ENCODE data around the gene KCTD2.
A peak's percentile ranks its signal among the peaks of the same experiment; 100 is the strongest.
"Not testable (repeated sequence)": the region's sequence is repeated elsewhere in the genome, so short reads cannot be mapped to it uniquely, and the experiment has no call there.

The KCTD2 gene, protein sequence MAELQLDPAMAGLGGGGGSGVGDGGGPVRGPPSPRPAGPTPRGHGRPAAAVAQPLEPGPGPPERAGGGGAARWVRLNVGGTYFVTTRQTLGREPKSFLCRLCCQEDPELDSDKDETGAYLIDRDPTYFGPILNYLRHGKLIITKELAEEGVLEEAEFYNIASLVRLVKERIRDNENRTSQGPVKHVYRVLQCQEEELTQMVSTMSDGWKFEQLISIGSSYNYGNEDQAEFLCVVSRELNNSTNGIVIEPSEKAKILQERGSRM

DNA sequence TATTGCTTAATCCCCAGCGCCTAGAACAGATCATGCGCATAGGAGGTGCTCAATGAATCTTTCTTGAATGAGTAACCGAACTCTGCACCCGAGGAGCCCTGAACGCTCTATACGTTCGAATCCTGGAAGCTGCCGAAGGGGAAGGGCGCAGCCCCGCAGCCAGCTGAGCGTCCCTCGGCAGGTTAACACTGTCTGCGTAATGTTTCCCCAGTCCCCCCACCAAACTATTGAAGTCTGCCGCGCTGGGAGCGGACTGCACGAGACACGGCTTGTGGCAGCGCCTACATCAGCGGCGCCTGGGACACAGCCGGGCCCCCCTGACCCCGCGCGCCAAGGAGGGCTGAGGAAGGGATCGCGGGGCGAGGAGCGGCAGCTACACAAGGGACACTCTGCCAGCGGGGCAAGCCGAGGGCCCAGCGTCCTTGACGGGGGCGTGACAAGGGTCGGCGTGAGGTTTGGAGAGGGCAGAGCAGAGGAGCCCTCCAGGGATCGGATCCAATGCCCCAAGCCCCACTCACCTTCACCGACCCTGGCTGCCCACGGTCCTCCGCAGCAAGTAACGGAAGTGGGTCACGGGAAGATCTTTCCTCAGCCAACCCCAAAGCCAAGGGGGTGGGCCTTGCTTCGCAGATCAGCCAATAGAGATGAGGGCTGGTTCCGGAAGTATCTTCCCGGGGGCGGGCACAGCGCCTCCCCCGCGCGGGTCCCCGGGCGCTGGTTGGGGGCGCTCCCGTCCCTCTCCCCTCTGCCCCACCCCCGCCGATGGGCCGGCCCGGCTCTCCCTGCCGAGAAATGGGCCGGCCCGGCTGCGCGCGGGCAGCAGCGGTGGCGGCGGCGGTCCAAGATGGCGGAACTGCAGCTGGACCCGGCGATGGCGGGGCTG is at the start of gene KCTD2, which contains the start of gene ATP5PD:
Gene KCTD2 (plus strand): TSS at position 819 of the 883 bp plus-strand sequence. CDS start 26 bp downstream, at position 845.
Gene ATP5PD (minus strand): TSS at position 563 of the 883 bp plus-strand sequence. CDS start 4,319 bp downstream, outside the sequence.
- DNase-seq = peak; percentile 93

DNA sequence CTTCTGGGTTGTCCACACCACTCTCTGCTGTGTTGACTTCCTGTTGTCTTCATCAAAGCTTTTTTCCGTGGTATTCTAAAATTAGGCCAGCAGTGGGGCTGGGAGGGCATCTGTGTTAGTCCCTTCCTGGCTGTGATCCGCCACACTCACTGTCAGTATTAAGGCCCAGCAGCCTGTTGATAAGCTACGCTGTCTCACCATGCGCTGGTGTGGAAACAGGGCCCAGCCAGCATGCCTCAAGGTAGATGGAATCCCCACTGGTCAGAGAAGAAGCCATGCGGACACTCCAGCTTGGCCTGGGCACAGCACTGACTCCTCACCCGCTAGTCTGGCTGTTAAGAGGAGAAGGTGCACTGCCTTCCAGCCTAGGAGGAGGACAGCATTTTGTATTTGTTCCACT is 48.2 kb upstream of the KCTD2 start:
- DNase-seq = no peak

DNA sequence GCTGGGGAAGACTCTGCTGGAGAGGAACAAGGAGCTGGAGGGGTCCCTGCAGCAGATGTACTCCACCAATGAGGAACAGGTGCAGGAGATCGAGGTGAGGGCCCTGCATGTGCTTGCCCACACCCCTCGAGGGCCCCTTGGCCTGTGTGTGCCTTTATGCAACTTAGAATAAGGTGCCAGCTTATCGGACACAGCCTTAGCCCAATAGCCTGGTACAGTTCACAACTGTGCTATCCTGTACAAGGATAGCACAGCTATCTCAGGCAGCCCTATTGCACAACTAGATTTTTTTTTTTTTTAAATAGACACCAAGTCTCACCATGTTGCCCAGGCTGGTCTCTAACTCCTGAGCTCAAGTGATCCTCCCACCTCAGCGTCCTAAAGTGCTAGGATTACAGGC is 47.5 kb upstream of the KCTD2 start:
- DNase-seq = no peak

DNA sequence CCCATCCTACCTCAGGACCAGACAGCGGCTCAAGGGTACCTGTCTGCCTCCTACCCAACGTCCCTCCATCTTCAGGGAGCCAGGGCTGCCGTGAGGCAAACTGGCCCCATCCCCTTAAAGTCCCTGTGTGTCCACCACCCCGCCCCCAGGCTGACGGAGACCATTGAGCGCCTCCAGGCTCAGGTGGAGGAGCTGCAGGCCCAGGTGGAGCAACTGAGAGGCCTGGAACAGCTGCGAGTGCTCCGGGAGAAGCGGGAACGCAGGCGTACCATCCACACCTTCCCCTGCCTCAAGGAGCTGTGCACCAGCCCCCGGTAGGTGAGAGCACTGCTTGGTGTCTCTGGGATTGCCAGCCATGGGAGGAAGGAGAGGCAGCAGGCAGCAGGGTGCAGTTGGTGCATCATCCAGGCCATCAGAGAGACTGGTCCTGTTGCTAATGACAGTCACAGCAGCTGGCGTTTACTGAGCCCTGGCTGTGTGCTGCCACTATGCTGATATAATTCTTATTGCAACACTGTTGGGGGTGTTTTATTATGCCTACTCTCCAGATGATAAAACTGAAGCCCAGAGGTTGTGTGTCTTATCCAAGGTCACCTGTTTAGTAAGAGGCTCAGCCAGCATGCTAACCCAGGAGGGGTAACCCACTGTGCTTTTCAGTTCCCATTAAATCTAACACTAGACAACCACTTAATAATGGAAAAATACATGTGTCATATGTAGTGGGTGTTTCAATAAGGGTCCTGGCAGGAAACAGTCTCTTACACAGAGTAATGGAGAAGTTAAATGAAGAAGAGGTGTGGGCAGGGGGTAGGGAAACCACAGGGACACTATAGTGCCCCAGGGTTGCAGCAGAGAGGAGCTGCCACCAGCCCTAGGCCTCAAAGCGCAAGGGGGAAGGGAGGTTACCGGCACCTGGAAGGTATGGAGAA is 44.8 kb upstream of the KCTD2 start:
- no peak for DNase-seq

DNA sequence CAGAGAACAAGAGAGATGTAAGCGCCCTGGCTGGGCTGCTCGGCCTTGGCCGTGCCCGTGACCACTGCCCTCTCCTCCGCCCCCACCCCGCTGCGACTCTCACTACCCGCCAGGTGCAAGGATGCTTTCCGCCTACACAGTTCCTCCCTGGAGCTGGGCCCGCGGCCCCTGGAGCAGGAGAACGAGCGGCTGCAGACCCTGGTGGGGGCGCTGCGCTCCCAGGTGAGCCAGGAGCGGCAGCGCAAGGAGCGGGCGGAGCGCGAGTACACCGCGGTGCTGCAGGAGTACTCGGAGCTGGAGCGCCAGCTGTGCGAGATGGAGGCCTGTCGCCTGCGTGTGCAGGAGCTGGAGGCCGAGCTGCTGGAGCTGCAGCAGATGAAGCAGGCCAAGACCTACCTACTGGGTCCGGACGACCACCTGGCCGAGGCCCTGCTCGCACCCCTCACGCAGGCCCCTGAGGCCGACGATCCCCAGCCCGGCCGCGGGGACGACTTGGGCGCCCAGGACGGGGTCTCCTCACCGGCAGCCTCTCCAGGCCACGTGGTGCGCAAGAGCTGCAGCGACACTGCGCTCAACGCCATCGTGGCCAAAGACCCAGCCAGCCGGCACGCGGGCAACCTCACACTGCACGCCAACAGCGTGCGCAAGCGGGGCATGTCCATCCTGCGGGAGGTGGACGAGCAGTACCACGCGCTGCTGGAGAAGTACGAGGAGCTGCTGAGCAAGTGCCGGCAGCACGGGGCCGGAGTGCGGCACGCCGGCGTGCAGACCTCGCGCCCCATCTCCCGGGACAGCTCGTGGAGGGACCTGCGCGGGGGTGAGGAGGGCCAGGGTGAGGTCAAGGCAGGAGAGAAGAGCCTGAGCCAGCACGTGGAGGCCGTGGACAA is 43.7 kb upstream of the KCTD2 start:
- no peak for DNase-seq

DNA sequence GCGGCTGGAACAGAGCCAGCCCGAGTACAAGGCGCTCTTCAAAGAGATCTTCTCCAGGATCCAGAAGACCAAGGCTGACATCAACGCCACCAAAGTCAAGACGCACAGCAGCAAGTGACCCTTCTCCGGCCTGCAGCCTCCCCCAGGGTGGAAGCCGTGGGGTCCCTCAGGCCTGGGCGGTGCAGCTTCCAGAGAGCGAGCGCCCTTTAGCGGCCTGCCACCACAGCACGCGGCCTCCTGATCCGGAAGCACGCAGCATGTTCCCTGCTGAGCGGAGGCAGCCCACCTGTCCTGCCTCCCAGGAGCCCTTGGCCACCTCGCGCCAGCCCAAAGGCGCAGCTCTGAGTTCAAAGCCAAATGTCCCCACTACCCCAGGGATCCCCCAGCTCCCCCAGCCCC is 43.1 kb upstream of the KCTD2 start:
- no peak for DNase-seq

DNA sequence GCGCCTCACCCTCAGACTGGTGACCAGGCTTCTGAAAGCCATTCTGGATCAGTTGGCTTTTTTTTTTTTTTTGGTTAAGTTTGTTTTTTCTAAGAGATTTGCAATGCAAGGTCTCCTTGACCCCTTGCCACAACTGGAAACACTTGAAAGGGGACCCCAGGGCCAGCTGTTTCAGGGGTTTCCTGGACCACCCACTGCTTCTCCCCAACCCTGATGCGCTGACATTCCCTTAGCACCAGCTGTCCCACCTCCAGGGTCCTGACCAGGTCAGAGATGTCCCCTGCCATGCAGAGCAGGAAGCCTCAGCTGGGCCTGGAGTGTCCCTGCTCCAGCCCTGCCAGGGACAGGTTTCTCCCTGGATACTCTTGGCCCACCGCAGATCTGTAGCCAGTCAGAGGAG is 42.7 kb upstream of the KCTD2 start:
- no peak for DNase-seq

DNA sequence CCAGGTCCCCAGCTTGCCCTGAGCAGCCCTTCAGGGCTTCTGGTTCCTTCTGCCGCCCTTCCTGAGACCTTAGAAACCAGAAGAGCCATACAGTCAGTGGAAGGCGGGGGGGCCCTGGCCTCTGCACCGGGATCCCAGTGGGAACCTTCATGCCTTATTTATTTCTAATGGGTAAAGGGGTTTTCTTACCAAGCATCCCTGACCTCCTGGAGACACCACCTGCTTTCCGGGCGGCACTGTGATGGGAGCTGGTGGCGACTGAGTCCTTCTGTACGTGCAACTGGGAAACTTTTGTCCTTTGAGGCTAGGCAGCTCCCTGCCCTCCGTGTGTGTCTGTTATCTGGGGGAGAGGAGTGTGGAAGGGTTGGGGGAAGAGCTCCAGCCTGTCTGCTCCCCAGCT is 41.7 kb upstream of the KCTD2 start:
- no peak for DNase-seq

DNA sequence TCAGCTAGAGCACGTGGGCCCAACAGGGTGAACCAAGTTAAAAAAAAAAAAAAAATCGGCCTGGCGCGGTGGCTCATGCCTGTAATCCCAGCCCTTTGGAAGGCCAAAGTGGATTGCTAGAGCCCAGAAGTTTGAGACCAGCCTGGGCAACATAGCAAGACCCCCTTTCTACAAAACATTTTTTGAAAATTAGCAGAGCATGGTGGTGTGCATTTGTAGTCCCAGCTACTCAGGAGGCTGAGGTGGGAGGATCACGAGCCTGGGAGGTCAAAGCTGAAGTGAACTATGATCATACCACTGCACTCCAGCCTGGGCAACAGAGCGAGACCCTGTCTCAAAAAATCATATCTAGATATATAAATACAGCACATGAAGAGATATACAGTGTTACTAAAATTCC is 40.9 kb upstream of the KCTD2 start:
- not testable (repeated sequence) for DNase-seq

DNA sequence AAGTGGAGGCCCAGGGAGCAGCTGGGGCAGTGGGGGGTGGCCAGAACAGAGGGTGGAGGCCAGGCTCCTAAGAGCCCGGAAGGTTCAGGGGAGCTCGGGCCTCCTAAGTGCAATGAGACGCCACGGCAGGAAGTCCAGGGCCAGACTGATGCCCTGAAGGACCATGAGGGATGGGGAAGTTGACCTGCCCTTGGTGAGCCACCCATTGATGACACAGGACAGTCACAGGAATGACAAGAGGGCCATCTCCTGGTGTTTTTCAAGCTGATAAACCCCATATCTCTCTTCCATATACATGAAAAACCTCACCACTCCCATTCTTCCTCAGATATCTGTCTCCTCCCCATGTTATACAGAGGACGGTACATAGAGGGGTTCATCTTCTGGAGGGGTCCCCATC is 40.4 kb upstream of the KCTD2 start:
- DNase-seq = no peak

DNA sequence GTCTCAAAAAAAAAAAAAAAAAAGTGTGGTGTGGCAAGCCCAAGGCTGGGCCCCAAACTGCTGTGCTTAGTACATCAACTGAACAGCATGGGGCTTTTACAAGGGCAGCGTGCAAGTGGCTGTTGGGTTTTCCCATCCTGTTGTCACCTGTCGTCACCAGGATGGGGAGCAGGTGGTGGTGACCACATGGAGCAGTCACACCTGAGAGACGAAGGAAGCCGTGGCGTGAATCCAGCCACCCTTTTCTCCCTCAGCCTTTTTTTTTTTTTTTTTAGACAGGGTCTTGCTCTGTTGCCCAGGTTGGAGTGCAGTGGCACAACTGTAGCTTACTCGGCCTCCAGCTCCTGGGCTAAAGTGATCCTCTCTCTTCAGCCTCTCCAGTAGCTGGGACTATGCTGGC is 38.7 kb upstream of the KCTD2 start:
- no peak for DNase-seq

DNA sequence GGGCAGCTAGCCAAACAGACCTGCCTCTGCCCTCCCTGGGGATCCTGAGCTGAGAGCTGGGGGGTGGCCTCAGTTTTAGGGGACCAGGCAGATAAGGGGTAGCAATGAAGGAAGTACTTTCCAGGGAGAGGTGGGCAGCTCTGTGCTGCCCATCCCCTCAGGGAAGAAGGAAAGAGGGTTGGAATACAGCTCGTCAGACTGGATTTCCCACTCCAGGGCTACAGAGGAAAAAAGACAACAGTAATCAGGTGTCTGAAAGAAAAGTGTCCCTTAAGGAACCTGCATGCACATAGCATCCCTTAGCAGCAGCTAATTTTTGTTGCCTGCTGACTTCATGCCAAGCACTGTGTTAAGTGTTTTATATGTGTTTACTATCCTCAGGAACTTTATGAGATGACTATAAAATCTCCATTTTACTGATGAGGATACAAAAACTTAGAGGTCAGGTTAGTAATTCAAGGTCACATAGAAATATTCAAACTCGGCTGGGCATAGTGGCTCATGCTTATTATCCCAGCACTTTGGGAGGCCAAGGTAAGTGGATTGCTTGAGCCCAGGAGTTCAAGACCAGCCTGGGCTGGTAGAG is 37.8 kb upstream of the KCTD2 start:
- no peak for DNase-seq

DNA sequence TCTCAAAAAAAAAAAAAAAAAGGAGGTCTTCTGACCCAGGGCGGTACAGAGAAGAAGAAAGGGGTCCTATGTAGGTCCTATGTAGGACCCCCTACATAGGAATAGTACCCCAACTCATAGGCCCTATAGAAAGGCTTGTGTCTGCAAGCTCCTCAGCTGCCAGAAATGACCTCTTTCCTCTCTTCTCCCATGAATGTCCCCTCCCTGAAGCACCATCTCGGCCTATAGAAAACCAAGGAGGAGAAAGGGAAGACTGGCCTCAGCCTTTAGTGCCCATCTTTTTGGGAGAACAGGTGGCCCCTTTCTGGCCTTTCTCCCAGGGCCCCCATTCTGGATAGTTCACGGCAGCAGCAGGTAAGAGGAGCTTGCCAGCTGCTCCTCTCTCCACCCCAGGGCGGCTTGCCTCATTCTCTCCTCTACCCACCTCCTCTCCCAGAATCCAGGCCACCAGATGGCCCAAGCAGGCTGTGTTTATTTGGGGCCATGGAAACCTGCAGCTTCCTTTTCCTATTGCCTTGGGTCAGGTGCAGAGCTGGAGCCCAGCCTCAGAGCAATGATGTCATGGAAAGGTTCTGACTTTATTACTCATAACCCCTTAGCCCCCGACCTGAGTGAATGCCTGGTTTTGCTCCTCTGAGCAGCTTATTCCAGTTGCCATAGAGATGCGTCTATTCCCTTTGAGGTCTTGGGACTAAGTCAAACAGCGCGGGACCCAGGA is 36.2 kb upstream of the KCTD2 start:
- DNase-seq = no peak

DNA sequence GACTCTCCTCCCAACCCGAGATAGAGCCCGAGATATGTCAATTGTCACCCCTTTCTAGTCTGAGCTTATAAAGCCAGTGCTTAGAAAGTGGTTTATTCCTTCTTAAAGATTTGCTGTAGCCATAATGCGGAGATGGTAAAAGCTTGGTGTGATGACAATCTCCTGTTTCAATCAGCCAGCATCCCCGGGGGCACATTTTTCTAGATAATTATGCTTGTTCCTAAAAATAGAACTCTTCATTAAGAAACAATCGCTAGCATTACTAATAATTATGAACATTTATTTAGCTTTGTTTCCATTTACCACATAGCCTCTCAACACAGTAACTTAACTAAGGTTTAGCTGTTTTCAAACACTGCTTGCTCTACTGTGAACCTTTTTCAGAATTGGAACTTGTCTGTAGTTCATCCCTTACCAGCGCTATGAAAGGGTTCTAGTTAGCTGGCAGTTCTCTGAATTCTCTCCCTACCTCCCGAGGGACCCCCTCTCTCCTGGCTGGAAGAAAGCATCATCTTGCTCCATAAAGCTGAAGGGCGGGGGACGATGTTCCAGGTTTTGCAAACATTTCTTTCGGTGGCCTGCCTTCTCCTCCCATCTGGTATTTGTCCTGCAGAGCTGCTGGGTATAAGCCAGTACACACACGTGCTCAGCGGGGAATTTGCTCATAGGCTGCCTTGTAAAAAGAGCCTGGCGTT is 35.5 kb upstream of the KCTD2 start:
- no peak for DNase-seq

DNA sequence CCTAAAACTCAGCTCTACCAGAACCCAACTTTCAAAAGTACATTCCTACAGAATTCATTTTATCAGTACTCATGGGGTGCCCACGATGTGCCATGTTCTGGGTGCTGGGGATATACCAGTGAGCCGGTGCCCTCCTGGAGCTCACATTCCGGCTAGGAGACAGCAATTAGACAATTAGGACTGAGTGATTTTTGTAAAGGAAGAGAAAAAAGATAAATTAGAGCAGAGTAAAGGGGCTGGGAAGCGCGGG is 35.0 kb upstream of the KCTD2 start:
- DNase-seq = no peak

DNA sequence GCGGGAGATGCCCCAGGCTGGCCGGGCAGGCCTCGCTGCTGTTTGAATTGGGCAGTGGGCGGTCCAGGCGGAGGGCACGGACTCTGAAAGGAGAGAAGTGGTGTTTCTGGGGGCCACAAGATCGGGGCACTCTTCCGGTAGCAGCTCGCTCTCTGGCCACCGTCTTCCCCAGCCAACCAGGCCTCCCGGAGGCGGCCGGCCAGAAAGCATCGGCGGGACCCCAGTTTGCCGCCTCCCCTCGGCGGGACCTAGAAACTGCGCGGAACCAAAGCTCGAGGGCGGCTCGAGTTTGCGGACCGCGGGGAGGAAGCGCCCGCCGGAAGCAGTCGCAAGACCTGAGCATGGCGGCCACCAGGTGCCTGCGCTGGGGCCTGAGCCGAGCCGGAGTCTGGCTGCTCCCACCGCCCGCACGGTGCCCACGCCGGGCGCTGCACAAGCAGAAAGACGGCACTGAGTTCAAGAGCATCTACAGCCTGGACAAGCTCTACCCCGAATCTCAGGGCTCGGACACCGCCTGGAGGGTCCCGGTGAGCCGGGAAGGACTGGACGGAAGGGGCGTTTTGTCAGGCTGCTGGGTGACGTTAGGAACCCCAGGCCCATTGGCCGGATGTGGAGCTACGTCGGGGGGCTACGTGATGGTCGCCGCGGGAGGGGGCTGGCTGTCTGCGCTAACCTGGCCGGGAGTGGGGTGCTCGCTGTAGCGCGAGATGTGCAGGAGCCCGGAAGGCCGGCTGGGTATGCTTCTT is 34.5 kb upstream of the KCTD2 start, which contains the start of gene MRPL58:
Gene MRPL58 (plus strand): TSS at position 325 of the 746 bp plus-strand sequence. CDS start 17 bp downstream, at position 342.
- DNase-seq = peak; percentile 79

DNA sequence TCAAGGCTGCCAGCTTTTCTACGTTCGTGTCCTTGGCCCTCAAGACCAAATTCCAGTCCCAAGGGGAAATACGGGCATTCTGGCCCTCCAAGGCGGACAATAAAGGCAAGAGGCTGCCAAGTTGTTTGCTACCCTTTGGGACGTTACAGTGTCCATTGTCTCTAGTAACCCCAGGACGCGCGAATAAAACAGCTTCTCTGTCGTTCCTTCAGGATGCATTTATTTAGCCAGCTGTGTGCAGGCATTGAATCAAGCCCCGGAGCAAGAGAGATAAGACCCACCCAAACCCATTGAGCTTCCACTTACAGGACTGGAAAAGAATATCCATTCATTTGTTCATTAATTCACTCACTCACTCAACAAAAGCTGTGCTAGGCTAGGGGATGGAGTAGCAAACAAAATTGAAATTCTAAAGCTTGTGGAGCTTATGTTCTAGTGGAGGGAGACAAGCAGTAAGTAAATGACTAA is 33.9 kb upstream of the KCTD2 start:
- no peak for DNase-seq

DNA sequence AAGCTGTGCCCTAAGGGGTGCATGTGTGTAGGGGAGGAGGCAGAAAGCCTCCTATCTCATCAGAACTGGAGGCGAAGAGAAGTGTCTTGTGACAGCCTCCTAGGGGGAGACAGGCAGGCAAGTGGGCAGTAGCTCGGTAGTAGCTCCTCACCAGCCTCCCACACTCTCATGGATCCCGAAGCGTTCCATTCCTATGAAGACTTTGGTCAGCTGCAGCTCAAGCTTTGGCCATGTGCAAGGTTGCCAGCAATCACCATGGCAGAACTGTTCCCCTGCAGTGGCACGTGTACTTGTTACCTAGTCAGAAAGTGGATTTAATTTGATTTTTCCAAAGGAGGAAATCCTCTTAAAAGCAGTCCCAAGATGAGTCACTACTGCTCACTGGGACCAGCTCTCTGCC is 27.9 kb upstream of the KCTD2 start:
- no peak for DNase-seq

DNA sequence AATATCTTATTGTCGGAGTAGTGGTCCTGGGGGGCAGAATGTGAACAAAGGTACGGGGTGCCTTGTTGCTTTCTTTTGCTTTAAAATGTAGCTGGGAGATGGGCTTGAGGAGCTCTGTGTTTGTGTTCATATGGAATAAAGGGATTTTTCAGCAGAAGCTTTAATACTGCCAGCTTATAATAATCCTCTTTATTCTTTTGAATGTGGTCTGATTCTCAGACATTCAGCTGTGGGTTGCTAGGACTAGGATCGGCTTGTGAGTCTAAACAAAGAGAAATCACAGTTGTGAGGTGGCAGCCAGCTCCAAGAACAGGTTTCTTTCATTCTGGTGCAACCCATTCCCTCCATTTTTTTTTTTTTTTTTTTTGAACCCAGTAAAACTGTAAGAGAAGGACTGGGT is 27.3 kb upstream of the KCTD2 start:
- DNase-seq = no peak

All from NCI-H1105 (cell line).